ENCODE results near the gene CFAP20DC. TPM values are rescaled to one million over a fixed set of nuclear protein-coding genes. Genes with fewer than 3 reads are reported as not detected.

Gene CFAP20DC
- total RNA-seq, 3 donors from 2014 or later (not counting 1 experiment from before 2014, with no cell fraction given): 0.09 to 0.20 (median 0.18) TPM

DNA sequence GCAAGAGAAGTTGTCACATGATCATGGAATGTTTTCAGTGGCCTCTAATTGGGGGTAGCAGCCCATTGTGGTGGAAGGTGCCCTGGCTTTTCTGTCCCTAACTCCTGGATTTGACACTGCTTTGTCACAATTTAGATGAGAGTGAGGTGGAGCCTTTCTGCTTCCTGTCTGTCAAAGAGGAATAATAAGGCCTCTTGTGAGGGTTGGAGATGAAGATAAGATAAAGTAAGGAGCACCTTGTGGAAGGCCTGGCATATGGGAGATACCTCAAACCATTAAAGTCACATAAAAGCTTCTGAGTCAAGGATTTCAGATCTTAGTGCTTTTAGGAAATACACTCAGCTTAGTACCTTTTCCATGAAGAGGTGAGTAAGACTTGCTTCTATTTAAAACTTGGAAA lies 210.6 kb downstream of the CFAP20DC start:
- H3K36me3 Mint-ChIP-seq: no peaks in the 10 kb centered on the region
- DNase-seq (no peak), ATAC-seq (no peak)
- intact Hi-C loops (cut with micrococcal nuclease): no loop called here
- Histone ChIP-seq H3K27me3 (ENCODE audit: control insufficient read depth, insufficient read depth, low read length) (no peaks in the 10 kb centered on the region), H3K27ac (ENCODE audit: low read length) (no peak overlapping the region), H3K36me3 (ENCODE audit: control insufficient read depth, insufficient read depth, low read length) (no peaks in the 10 kb centered on the region), H3K4me1 (ENCODE audit: control insufficient read depth, insufficient read depth, low read length) (no peaks in the 10 kb centered on the region), H3K9me3 (ENCODE audit: control insufficient read depth, insufficient read depth, low read length) (no peaks in the 10 kb centered on the region), H3K4me3 (ENCODE audit: low read length) (no peak overlapping the region)
- no peak overlapping the region for H3K27ac Mint-ChIP-seq
- no peaks in the 10 kb centered on the region for H3K9me3 Mint-ChIP-seq
- H3K4me3 Mint-ChIP-seq: no peak overlapping the region
- no peaks in the 10 kb centered on the region for H3K4me1 Mint-ChIP-seq
- no peak for TF ChIP-seq CTCF (IDR thresholded peaks at IDR 0.05)
- H3K27me3 Mint-ChIP-seq (ENCODE audit: low read depth in 2 of 2): no peaks in the 10 kb centered on the region

- no peak overlapping the region for H3K4me3 ChIP-seq (ENCODE audit: low read length)
- WGBS (ENCODE audit: insufficient coverage): 86% methylated on average over 3 of the region's 4 CpGs
- no peaks in the 10 kb centered on the region for H3K27me3 Mint-ChIP-seq (ENCODE audit: low read depth in 2 of 2)
These were observed 212.0 kb downstream of the CFAP20DC start for GRCh38 chr3:58837856-58838255.

GRCh38 chr3:58837141-58837843 lies 212.5 kb downstream of the CFAP20DC start:
- TF ChIP-seq CTCF (IDR thresholded peaks at IDR 0.05): no peak
- Mint-ChIP-seq H3K27me3 (ENCODE audit: low read depth in 2 of 2) (no peaks in the 10 kb centered on the region), H3K9me3 (no peaks in the 10 kb centered on the region), H3K4me3 (no peak overlapping the region), H3K36me3 (no peaks in the 10 kb centered on the region), H3K27ac (no peak overlapping the region), H3K4me1 (no peaks in the 10 kb centered on the region)
- Histone ChIP-seq H3K4me1 (ENCODE audit: control insufficient read depth, insufficient read depth, low read length) (no peaks in the 10 kb centered on the region), H3K4me3 (ENCODE audit: low read length) (no peak overlapping the region), H3K27me3 (ENCODE audit: control insufficient read depth, insufficient read depth, low read length) (no peaks in the 10 kb centered on the region), H3K9me3 (ENCODE audit: control insufficient read depth, insufficient read depth, low read length) (no peaks in the 10 kb centered on the region), H3K27ac (ENCODE audit: low read length) (no peak overlapping the region), H3K36me3 (ENCODE audit: control insufficient read depth, insufficient read depth, low read length) (no peaks in the 10 kb centered on the region)
- ATAC-seq (no peak), DNase-seq (no peak)
- intact Hi-C loops (cut with micrococcal nuclease): no loop called here
- WGBS (ENCODE audit: insufficient coverage): 85% methylated on average over 2 of the region's 3 CpGs

More at GRCh38 chr3:58837856-58838255, 212.0 kb downstream of the CFAP20DC start:
- Mint-ChIP-seq H3K27ac (no peak overlapping the region), H3K4me1 (no peaks in the 10 kb centered on the region), H3K36me3 (no peaks in the 10 kb centered on the region), H3K9me3 (no peaks in the 10 kb centered on the region), H3K4me3 (no peak overlapping the region)
- intact Hi-C loops (cut with micrococcal nuclease): no loop called here
- TF ChIP-seq CTCF (IDR thresholded peaks at IDR 0.05): no peak
- H3K27ac ChIP-seq (ENCODE audit: low read length): no peak overlapping the region
- H3K36me3 ChIP-seq (ENCODE audit: control insufficient read depth, insufficient read depth, low read length): no peaks in the 10 kb centered on the region
- no peaks in the 10 kb centered on the region for H3K4me1 ChIP-seq (ENCODE audit: control insufficient read depth, insufficient read depth, low read length)
- DNase-seq: no peak
- H3K27me3 ChIP-seq (ENCODE audit: control insufficient read depth, insufficient read depth, low read length): no peaks in the 10 kb centered on the region
- ATAC-seq: no peak
- no peaks in the 10 kb centered on the region for H3K9me3 ChIP-seq (ENCODE audit: control insufficient read depth, insufficient read depth, low read length)

DNA sequence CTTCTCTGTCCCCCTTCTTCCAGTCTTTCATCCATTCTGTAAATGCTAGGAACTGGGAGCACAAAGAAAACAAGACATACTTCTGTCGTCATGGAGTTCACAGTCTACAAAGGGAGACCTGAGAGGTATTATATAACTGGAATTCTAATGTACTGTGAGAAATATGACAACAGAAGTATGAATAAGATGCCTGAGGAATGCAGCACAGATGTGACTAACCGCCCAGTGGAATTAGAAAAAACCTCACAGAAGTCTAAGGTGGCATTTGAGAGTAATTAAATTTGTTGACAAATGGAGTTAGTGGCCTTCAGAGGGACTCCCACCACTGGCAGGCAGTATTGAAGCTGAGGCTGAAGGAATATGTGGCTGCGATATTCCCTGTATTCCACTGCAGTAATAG lies 214.7 kb downstream of the CFAP20DC start:
- Histone ChIP-seq H3K27me3 (ENCODE audit: control insufficient read depth, insufficient read depth, low read length) (no peaks in the 10 kb centered on the region), H3K9me3 (ENCODE audit: control insufficient read depth, insufficient read depth, low read length) (no peaks in the 10 kb centered on the region), H3K4me1 (ENCODE audit: control insufficient read depth, insufficient read depth, low read length) (no peaks in the 10 kb centered on the region), H3K4me3 (ENCODE audit: low read length) (no peak overlapping the region), H3K27ac (ENCODE audit: low read length) (no peak overlapping the region), H3K36me3 (ENCODE audit: control insufficient read depth, insufficient read depth, low read length) (no peaks in the 10 kb centered on the region)
- H3K27ac Mint-ChIP-seq: no peak overlapping the region
- no peaks in the 10 kb centered on the region for H3K4me1 Mint-ChIP-seq
- no peak overlapping the region for H3K4me3 Mint-ChIP-seq
- no peak for TF ChIP-seq CTCF (IDR thresholded peaks at IDR 0.05)
- no peak for DNase-seq
- intact Hi-C loops (cut with micrococcal nuclease): no loop called here
- ATAC-seq: no peak
- WGBS (ENCODE audit: insufficient coverage): 91% methylated on average over 3 of the region's 3 CpGs
- no peaks in the 10 kb centered on the region for H3K27me3 Mint-ChIP-seq (ENCODE audit: low read depth in 2 of 2)
- no peaks in the 10 kb centered on the region for H3K36me3 Mint-ChIP-seq
- no peaks in the 10 kb centered on the region for H3K9me3 Mint-ChIP-seq
